GM20000 (cell line): ENCODE results near the gene PHRF1.

ENCODE experiments used
- DNase-seq: peaks from one replicate; pipeline ENCODE4 v3.0.0; 2012; ENCODE audit warnings: low spot score
- TF ChIP-seq, protein P1 (sequence below): IDR thresholded peaks from 2 replicates; pipeline ENCODE4 v1.5.1; 2012; ENCODE audit warnings: mild to moderate bottlenecking, control low read depth; ENCODE audit errors: extremely low read depth, missing control alignments

Gene PHRF1

DNA sequence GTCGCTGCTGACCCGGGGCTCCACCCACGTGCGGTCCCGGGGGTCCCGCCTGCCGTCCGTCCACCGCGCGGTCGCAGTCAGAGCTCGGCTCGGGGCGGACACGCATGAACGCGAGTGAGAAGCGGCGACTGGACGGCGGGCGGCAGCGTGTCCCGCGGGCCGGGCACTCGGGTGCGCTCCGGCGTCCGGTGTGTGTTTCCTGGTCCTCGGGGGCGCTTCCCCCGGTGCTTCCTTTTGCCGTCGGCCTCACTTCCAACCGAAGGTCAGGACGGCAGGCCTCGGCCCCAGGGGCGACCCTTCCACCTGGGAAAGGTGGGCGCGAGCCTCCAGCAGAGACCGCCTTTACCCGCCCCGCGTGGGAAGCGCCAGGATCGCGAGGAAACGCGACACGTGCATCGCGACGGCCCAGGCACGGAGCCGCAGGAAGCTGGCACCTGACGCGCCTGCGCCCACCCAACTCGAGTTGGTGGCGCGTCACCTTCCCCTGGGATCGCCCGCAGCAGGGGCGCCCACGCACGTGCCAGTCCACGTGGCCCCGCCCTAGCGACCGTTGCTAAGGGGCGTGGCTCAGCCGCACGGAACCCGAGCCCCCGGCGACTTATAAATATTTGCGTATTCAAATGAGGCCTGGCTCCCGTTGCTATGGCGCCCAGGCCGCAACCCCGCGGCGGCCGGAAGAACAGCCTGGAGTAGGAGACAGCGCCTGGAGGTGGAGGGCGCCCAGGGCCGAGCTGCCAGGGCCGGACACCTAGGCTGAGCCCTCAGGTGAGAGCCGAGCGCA, 39.2 kb upstream of the PHRF1 start, which contains the start of gene LRRC56:
Gene LRRC56, plus strand, starts transcription at position 687 of the 781 bp plus-strand sequence. CDS start 3,158 bp downstream, outside the sequence.
- TF ChIP-seq, protein P1, sequence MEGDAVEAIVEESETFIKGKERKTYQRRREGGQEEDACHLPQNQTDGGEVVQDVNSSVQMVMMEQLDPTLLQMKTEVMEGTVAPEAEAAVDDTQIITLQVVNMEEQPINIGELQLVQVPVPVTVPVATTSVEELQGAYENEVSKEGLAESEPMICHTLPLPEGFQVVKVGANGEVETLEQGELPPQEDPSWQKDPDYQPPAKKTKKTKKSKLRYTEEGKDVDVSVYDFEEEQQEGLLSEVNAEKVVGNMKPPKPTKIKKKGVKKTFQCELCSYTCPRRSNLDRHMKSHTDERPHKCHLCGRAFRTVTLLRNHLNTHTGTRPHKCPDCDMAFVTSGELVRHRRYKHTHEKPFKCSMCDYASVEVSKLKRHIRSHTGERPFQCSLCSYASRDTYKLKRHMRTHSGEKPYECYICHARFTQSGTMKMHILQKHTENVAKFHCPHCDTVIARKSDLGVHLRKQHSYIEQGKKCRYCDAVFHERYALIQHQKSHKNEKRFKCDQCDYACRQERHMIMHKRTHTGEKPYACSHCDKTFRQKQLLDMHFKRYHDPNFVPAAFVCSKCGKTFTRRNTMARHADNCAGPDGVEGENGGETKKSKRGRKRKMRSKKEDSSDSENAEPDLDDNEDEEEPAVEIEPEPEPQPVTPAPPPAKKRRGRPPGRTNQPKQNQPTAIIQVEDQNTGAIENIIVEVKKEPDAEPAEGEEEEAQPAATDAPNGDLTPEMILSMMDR: no peak

DNA sequence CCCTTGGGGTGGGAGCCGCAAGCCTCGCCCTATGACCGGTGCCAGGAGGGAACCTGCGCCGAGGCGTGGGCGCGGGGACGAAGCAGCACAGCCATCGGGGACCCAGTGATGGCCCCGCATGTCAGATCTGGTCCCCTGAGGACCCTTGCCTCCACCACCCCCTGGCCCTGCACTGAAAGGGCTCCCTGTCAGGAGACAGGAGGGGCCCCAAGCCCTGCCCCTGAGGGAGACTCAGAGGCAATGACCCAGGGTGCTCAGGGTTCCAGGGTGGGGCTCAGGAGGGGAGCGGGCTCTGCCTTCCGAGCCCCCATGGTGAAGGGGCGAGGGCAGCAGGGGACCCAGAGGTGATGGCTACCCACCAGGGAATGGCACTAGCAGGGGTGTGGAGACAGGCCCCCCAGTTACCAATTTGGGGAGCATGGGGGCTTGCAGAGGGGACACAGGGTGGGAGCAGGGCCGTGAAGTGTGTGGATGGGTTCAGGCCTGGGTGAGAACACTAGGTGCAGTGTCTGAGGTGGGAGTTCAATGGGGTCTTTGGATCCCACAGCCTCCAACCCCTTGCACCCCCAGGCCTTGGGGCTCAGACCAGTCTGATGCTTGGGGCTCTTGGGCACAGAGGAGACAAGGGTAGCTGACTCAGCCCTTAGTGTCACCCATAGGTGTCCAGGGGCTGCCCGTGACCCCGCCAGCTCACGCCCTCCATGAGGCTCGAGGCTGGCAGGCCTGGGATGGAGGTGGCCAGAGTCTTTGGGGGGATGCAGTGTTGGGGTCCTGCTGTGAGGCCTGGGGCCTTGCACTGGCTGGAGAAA, 38.4 kb upstream of the PHRF1 start:
- TF ChIP-seq, protein P1: no peak
- DNase-seq: no peak

More for the DNA sequence above, 39.2 kb upstream of the PHRF1 start, which contains the start of gene LRRC56:
- DNase-seq: peak; percentile 98

DNA sequence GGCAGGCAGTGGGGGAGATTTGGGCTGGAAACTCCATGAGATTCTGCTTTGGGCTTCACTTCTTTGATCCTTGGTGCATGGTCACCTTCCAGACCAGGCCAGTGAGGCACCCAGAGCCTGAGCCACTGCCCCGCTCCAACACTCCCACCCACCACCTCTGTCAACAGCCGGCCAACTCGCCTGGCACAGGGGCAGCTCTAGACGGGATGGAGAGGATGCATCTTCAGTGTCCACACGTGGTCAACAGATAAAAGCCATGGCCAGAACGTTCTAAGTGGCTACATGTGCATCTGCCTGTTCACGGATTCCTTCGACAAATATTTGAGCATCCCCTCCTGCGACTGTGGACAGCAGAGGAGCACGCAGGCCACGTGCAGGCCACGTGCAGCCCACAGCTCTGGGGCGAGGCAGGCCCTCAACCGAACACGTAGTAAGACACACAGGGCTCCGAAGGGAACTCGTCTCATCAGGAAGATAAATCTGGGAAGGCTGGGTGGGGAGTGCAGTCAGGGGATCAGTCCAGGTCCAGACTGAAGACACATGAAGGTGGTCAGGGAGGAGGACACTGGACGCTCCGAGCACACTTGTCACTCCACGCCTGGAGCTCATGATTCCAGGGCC, 37.7 kb upstream of the PHRF1 start:
- TF ChIP-seq, protein P1: no peak
- no peak for DNase-seq

DNA sequence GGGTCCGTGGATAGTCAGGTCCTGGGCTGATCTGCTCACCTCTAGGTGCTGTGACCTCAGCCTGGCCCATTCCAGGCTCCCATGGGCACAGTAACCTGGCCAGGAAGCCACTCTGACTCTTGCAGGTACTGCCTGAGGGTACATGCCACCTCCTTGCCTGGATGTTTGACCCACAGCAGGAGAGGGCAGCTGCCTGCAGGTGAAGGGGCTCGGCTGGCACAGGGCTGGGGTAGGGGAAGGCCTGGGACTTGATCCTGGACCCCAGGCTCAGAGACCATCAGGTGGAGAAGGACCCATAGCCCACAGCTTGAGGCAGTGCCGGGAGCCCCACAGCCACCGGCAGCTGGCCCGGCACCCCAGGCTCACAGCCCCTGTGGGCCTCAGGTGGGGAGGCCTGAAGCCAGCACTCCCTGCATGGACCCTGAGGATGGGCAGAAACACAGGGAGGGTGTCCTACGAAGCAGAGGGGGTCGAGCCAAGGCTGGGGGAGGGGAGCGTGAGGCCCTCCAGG, 36.2 kb upstream of the PHRF1 start:
- TF ChIP-seq, protein P1: no peak
- no peak for DNase-seq

DNA sequence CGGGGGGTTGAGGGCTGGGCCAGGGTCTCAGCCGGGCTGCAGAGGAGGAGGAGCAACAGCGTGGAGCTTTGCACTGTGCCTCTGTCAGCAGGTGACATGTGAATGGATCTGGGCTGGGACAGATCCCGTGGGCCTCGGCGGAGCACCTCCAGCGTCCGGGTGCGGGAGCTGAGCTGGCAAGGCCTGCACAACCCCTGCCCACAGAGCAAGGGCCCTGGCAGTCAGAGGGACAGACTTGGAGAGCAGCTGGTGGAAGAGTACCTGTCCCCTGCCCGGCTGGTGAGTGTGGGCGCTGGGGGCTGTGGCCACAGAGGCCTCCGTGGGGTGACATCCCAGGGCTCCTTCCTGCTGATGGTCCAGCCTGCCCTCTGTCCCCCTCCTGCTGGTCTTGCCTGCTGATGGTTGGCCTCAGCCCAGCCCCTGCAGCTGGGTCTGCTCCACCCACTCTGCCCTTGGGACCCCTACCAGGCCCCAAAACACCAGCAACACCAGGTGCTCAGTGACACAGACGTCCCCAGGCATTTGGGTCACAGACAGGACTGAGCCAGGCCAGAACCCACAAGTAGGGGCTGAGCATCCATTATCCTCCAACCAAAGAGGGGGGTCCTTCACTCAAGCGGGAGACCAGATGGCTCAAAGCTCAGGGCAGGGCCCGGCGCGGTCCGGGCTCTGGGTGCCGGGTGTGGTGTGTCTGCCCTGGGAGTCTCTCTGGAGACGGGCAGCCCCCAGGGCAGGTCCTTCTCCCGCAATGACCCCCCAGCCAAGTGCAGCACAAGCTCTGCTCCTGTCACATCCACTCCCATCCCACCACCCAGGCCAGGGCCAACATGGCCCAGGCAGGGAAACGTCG, 35.5 kb upstream of the PHRF1 start:
- TF ChIP-seq, protein P1: no peak

DNA sequence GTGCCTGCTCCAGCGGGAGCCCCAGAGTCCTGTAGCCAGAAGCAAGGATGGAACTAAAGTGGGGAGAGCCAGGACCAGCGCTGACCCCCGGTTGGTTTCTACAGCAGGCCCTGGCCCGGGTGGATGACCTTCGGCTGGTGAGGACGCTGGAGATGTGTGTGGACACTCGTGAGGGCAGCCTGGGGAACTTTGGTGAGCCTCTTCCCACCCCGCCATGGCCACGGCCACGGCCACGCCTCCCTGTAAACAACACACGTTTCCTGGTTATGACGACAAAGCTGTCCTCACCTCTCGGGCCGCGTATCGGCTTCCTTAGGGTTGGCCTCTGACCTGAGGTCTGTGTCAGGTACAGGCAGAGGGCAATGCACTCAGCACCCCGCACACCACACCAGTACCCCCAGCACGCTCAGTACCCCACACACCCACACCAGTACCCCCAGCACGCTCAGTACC, 34.8 kb upstream of the PHRF1 start:
- DNase-seq: no peak
- TF ChIP-seq, protein P1: no peak

More for the DNA sequence above, 35.5 kb upstream of the PHRF1 start:
- no peak for DNase-seq
